Ishikawa (cell line): Measurements from ENCODE around the gene TRPV5.

Source experiments
- CEBPB ChIP-seq: IDR thresholded peaks from 2 replicates; pipeline ENCODE4 v1.6.1; 2012
- FOXM1 ChIP-seq: IDR thresholded peaks from 2 replicates; pipeline ENCODE4 v1.6.1; 2012; ENCODE audit warnings: low read depth, borderline replicate concordance
- NFIC ChIP-seq: IDR thresholded peaks from 2 replicates; pipeline ENCODE4 v1.6.1; 2012
- RAD21 ChIP-seq: IDR thresholded peaks from 2 replicates; pipeline ENCODE4 v1.6.1; 2012; ENCODE audit warnings: low read depth
- REST ChIP-seq: IDR thresholded peaks from 2 replicates; pipeline ENCODE4 v1.6.1; 2012; ENCODE audit warnings: low read depth, mild to moderate bottlenecking
- TAF1 ChIP-seq: IDR thresholded peaks from 2 replicates; pipeline ENCODE4 v1.6.1; 2012; ENCODE audit warnings: low read depth, mild to moderate bottlenecking
- TCF12 ChIP-seq: IDR thresholded peaks from 2 replicates; pipeline ENCODE4 v1.6.1; 2012; ENCODE audit warnings: low read depth
- TEAD4 ChIP-seq: IDR thresholded peaks from 2 replicates; pipeline ENCODE4 v1.6.1; 2012
- TF ChIP-seq, protein P1 (sequence below): IDR thresholded peaks from 2 replicates; pipeline ENCODE4 v1.6.1; 2012
- TF ChIP-seq, protein P2 (sequence below): IDR thresholded peaks from 2 replicates; pipeline ENCODE4 v1.6.1; 2012

- no peak for TF ChIP-seq TCF12
- TF ChIP-seq, protein P1, sequence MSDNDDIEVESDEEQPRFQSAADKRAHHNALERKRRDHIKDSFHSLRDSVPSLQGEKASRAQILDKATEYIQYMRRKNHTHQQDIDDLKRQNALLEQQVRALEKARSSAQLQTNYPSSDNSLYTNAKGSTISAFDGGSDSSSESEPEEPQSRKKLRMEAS = no peak
- TF ChIP-seq, protein P2, sequence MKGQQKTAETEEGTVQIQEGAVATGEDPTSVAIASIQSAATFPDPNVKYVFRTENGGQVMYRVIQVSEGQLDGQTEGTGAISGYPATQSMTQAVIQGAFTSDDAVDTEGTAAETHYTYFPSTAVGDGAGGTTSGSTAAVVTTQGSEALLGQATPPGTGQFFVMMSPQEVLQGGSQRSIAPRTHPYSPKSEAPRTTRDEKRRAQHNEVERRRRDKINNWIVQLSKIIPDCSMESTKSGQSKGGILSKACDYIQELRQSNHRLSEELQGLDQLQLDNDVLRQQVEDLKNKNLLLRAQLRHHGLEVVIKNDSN = no peak
- no peak for TF ChIP-seq REST
- TF ChIP-seq NFIC = no peak
- TF ChIP-seq RAD21 = no peak
- TF ChIP-seq TAF1 = no peak
- no peak for TF ChIP-seq CEBPB
- TF ChIP-seq FOXM1 = no peak
- TF ChIP-seq TEAD4 = no peak
Observed at GRCh38 chr7:142943706-142944268, 10.2 kb upstream of the TRPV5 start.
